Motor neuron (in vitro differentiated cells): ENCODE data around the gene L3HYPDH. TPM values are rescaled to one million over a fixed set of nuclear protein-coding genes. Genes with fewer than 3 reads are reported as not detected.

Experiments
- total RNA-seq, 8 experiments: library from RNA; unstranded; fragments of 300-600 nt; gene quantifications; 2 replicates each; pipeline versions ENCODE4 v1.2.3 to v1.2.4, GENCODE V29; 2022

The L3HYPDH gene
- total RNA-seq, 8 experiments from 2014 or later, result 7.3 to 93.0 (median 35.3) TPM

Other genes starting within 250 kb of the L3HYPDH start
- gene GPR135, start 19.0 kb downstream of the L3HYPDH start, total RNA-seq, result 10 to 100 TPM in 1 of 8 experiments, 1 to 10 TPM in 7; 1.8 to 15.5 (median 4.3) TPM
- gene JKAMP, start 109 bp upstream of the L3HYPDH start, total RNA-seq, result 10 to 100 TPM; 31.3 to 67.4 (median 49.2) TPM
- gene CCDC175, start 92.4 kb upstream of the L3HYPDH start, total RNA-seq, result 1 to 10 TPM in 1 of 8 experiments, under 1 TPM in 2, not detected in 5; 0.11 to 1.3 (median 0.14) TPM